ENCODE measurements around the gene RPRD1A.

Gene RPRD1A

DNA sequence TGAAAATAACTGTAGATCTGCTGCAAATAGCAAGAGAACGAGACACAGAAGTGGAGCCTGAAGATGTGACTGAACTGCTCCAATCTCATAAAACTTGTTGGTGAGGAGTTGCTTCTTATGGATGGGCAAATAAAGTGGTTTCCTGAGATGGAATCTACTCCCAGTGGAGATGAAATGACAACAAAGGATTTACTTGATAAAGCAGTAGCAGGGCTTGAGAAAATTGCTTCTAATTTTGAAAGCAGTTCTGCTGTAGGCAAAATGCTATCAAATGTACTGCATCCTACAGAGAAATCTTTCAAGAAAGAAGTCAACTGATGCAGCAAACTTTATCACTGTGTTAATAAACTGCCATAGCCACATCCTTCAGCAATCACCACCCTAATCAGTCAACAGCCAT, 44.0 kb downstream of the RPRD1A start:
- Histone ChIP-seq H3K27ac (ENCODE audit: low read depth, low read length) (no peak overlapping the region), H3K9me2 (replicated peaks; ENCODE audit: insufficient read depth, low read length) (no peaks in the 10 kb centered on the region), H4K20me1 (ENCODE audit: low read depth, low read length) (no peaks in the 10 kb centered on the region), H3K79me2 (ENCODE audit: insufficient read depth, low read length) (no peaks in the 10 kb centered on the region), H3K4me2 (ENCODE audit: low read depth, low read length, poor library complexity, severe bottlenecking) (no peak overlapping the region), H3K9me3 (ENCODE audit: insufficient read depth, low read length) (no peaks in the 10 kb centered on the region), H2AFZ (ENCODE audit: low read depth, low read length, severe bottlenecking) (no peak overlapping the region), H3F3A (ENCODE audit: insufficient read depth) (peaks cover 6% of the 10 kb centered on the region; the same call in 1 of the 2 replicates), H3K4me3 (ENCODE audit: insufficient read depth, low read length, poor library complexity, severe bottlenecking) (no peak overlapping the region), H3K9ac (ENCODE audit: low read length) (no peak overlapping the region), H3K27me3 (ENCODE audit: low read length) (no peaks in the 10 kb centered on the region), H3K36me3 (ENCODE audit: low read length) (peaks cover 34% of the 10 kb centered on the region)
- no peak for TF ChIP-seq EZH2phosphoT487 (conservative IDR thresholded peaks at IDR 0.05; ENCODE audit: low read length)
- TF ChIP-seq, protein P1, sequence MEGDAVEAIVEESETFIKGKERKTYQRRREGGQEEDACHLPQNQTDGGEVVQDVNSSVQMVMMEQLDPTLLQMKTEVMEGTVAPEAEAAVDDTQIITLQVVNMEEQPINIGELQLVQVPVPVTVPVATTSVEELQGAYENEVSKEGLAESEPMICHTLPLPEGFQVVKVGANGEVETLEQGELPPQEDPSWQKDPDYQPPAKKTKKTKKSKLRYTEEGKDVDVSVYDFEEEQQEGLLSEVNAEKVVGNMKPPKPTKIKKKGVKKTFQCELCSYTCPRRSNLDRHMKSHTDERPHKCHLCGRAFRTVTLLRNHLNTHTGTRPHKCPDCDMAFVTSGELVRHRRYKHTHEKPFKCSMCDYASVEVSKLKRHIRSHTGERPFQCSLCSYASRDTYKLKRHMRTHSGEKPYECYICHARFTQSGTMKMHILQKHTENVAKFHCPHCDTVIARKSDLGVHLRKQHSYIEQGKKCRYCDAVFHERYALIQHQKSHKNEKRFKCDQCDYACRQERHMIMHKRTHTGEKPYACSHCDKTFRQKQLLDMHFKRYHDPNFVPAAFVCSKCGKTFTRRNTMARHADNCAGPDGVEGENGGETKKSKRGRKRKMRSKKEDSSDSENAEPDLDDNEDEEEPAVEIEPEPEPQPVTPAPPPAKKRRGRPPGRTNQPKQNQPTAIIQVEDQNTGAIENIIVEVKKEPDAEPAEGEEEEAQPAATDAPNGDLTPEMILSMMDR (IDR thresholded peaks at IDR 0.05; ENCODE audit: insufficient read depth, low read length, poor library complexity, severe bottlenecking), result no peak

DNA sequence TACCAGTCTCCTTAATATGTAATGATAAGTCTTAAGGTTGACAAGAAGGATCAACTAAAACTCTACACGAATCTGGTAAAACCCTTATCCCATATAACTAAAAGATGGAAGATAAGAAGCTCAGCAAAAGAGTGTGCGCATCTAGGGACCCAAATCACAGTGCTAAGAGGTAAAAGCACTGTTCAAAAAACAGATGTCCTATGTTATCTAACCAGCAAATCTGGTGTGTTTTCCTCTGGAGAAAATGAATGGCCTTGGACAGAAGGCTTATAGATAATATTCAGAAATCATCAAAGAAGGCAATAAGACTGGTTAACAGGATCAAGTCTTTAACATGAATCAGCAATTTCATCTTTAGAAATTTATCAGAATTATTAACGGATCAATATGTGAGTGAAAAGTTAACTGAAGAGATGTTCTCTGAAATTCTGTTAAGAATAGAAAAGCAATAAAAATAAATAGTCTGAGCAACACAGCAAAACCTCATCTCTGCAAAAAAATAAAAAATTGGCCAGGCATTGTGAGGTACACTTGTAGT, 47.1 kb downstream of the RPRD1A start:
- no peaks in the 10 kb centered on the region for H3K27me3 ChIP-seq (ENCODE audit: low read length)
- no peak overlapping the region for H3K27ac ChIP-seq (ENCODE audit: low read depth, low read length)
- no peak overlapping the region for H3K9ac ChIP-seq (ENCODE audit: low read length)
- peaks cover 10% of the 10 kb centered on the region; the same call in 1 of the 2 replicates for H3F3A ChIP-seq (ENCODE audit: insufficient read depth)
- peaks cover 8% of the 10 kb centered on the region; the same call in 1 of the 2 replicates for H4K20me1 ChIP-seq (ENCODE audit: low read depth, low read length)
- no peak overlapping the region for H2AFZ ChIP-seq (ENCODE audit: low read depth, low read length, severe bottlenecking)
- peaks cover 14% of the 10 kb centered on the region for H3K36me3 ChIP-seq (ENCODE audit: low read length)
- no peaks in the 10 kb centered on the region for H3K9me3 ChIP-seq (ENCODE audit: insufficient read depth, low read length)
- no peak overlapping the region for H3K4me3 ChIP-seq (ENCODE audit: insufficient read depth, low read length, poor library complexity, severe bottlenecking)
- TF ChIP-seq EZH2phosphoT487 (conservative IDR thresholded peaks at IDR 0.05; ENCODE audit: low read length), result no peak
- TF ChIP-seq, protein P1 (IDR thresholded peaks at IDR 0.05; ENCODE audit: insufficient read depth, low read length, poor library complexity, severe bottlenecking), result no peak
- no peaks in the 10 kb centered on the region for H3K9me2 ChIP-seq (replicated peaks; ENCODE audit: insufficient read depth, low read length)
- no peaks in the 10 kb centered on the region for H3K79me2 ChIP-seq (ENCODE audit: insufficient read depth, low read length)
- H3K4me2 ChIP-seq (ENCODE audit: low read depth, low read length, poor library complexity, severe bottlenecking), result no peak overlapping the region

DNA sequence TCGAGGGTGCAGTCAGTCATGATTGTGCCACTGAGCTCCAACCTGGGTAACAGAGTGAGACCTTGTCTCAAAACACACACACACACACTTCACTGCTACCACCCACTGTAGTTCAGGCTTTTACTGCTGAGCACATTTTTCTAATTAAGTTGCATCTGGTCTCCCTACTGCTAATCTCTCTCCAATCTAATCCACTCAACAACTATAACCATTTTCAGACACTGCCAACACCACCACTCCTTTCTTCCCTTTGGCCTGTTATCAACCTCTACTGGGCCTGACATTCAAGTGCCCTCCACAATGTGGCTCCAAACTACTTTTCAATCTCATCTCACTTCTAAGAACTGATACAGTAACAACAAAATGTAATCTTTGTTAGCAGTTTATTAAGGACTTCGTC, 50.1 kb downstream of the RPRD1A start:
- TF ChIP-seq, protein P1 (IDR thresholded peaks at IDR 0.05; ENCODE audit: insufficient read depth, low read length, poor library complexity, severe bottlenecking), result no peak
- TF ChIP-seq EZH2phosphoT487 (conservative IDR thresholded peaks at IDR 0.05; ENCODE audit: low read length), result no peak
- Histone ChIP-seq H3K27ac (ENCODE audit: low read depth, low read length) (no peak overlapping the region), H2AFZ (ENCODE audit: low read depth, low read length, severe bottlenecking) (no peak overlapping the region), H3K27me3 (ENCODE audit: low read length) (no peaks in the 10 kb centered on the region), H3K36me3 (ENCODE audit: low read length) (no peaks in the 10 kb centered on the region), H3K4me2 (ENCODE audit: low read depth, low read length, poor library complexity, severe bottlenecking) (no peak overlapping the region), H3K4me3 (ENCODE audit: insufficient read depth, low read length, poor library complexity, severe bottlenecking) (no peak overlapping the region), H4K20me1 (ENCODE audit: low read depth, low read length) (peaks cover 8% of the 10 kb centered on the region; the same call in 1 of the 2 replicates), H3K79me2 (ENCODE audit: insufficient read depth, low read length) (no peaks in the 10 kb centered on the region), H3F3A (ENCODE audit: insufficient read depth) (peaks cover 7% of the 10 kb centered on the region; the same call in 1 of the 2 replicates), H3K9me2 (replicated peaks; ENCODE audit: insufficient read depth, low read length) (no peaks in the 10 kb centered on the region), H3K9me3 (ENCODE audit: insufficient read depth, low read length) (no peaks in the 10 kb centered on the region), H3K9ac (ENCODE audit: low read length) (no peak overlapping the region)
